Hematopoietic multipotent progenitor cell (in vitro differentiated cells): ENCODE data around the gene CHRM2. TPM values are rescaled to one million over a fixed set of nuclear protein-coding genes. Genes with fewer than 3 reads are reported as not detected.

Source experiments
- DNase-seq, 3 donors: peaks; one replicate each; pipeline ENCODE4 v3.0.0-alpha.2; 2011 to 2015; ENCODE audit warnings: low read depth in 2 of 3, low spot score in 2 of 3
- total RNA-seq: library from RNA; depleted of rRNA; stranded (reverse); fragments of >200 nt; gene quantifications from one replicate; pipeline ENCODE4 v1.2.3, GENCODE V29; 2012

CHRM2 gene
- total RNA-seq, 1 donor, result not detected

DNA sequence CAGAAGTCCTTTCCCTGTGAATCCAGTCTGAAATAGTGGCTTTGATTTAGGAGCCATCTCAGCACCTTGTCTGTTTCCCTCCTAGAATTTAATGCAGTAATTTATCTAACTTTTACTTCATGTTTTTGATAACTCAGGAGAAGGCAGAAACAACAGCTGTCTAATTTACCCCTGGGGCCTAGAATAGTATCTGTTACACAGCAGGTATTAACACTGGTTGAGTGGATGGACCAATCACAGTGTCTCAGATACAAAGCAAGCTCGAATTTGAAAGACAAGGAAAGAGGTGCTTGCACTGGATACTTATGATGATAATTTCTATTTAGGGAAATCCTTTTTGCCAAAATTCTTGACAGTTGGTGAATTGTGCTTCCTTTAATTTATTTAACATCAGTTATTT lies 23.4 kb downstream of the CHRM2 start:
- no peak for DNase-seq

GRCh38 chr7:136894789-136895188 lies 26.3 kb downstream of the CHRM2 start:
- no peak for DNase-seq

DNA sequence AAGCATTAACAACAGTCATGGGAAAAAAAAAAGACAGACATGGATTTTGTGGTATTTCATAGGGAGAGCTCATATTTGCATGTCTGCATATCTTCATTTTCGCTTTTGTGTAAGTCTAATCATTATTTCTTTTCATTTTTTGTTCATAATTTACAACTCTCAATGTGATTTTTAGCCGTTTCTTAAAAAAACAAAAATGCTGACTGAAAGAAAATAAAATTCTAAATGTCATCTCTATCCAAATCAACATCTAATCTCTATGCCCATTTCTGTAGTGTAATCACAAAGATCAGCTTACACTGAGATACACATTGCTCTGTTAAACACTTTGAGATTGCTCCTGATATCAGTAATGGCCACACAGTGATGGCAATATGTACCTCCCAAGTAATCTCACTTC lies 29.2 kb downstream of the CHRM2 start:
- DNase-seq, result no peak

DNA sequence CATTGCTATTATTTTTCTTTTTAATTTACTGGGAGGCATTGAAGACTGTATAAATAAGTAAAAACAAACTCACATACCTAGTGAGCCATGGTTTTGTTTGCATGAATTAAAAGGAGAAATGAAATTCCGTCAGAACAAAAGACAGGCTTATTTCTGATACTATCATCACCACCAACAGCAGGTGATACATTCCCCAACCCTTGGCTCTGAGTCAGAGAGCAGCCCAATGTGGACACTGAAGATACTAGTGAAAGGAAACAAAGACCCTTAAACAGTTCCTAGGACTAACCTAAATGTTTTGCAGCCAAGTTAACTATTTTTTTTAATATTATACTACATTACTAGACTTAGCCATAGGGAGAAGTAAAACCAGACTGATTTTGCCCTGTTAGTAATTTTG lies 31.6 kb downstream of the CHRM2 start:
- DNase-seq, result no peak

GRCh38 chr7:136910771-136911170 lies 42.3 kb downstream of the CHRM2 start:
- no peak for DNase-seq

DNA sequence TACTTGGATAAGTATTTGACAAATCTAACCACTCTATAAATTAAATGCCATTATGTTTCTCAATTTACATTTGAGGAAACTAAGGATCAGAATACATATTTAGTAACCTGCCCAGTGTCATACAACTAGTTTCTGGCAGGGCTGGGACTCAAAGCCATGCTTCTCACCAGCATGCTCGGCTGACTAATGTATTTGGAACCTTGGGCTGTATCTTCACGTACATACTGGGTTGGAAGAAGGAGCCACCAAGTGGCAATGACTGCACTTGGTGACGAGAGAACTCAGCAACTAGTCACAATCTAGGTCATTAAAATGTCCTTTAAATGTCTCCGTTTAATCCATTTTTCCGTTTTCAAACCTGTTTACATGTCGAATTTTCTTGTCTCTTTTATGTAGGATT lies 42.9 kb downstream of the CHRM2 start:
- no peak for DNase-seq

GRCh38 chr7:136912339-136912738 lies 43.9 kb downstream of the CHRM2 start:
- no peak for DNase-seq

GRCh38 chr7:136914016-136914415 lies 45.6 kb downstream of the CHRM2 start:
- DNase-seq, result no peak

- DNase-seq, result no peak
Measured at GRCh38 chr7:136919820-136920219, 51.4 kb downstream of the CHRM2 start.

- DNase-seq, result no peak
Measured at GRCh38 chr7:136923111-136923667, 54.7 kb downstream of the CHRM2 start.

DNA sequence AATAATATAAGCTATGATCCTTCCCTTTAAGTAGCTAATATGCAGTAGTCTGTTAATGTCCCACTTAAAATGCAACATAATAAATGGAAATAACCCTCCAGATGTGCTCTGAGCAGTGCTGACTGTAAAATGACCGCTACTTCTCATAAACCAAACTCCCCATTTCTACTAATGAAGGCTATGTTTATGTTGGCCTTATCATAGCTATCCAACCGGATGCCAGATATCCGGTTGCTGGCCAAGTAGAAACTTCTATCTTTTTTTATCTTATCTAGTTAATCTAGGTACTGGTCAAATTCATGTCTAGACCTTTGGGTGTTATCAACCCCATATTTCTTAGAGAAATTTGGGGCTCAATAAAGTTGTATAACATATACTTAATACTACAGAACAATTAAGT lies 56.6 kb downstream of the CHRM2 start:
- DNase-seq, result peak in 2 of 3 donors; percentile 42 to 48

DNA sequence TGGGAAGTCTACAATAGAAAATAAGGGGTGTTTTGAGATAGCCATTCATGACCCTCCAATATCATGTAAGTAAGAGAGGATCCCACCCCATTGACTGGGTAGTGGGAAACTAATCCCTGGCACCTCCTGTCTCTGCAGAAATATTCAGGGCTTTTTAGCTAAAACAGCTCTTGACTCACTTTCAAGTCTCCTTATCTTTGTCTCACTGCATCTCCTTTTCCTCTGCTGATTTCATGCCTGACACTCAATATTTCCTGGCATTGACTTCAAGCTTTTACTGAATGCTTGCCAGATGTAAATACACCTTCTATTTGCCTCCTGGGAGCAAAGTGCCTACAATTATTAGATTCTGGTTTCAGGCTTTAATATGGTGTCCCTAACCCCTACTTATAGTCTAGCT lies 57.1 kb downstream of the CHRM2 start:
- peak in 2 of 3 donors; percentile 29 to 39 for DNase-seq

- no peak for DNase-seq
Measured at GRCh38 chr7:136931169-136931867, 62.9 kb downstream of the CHRM2 start.

DNA sequence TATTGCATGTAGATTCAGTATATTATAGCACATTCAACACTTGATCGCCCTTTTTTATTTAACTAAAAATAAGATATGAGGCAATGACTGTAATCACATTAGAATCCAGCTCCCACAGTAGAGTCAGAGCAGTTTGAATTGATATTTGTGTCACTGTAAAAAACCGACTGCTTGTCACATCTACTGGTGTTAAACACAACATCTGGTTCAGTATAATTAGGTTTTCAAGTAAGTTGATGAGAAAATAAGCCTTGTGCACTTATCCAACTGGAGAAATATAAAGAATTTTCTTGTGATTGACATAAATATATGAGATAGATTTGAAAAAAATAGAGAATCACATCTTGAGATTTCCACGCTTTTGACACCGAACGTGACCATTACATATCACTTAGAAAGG lies 69.0 kb downstream of the CHRM2 start:
- no peak for DNase-seq

DNA sequence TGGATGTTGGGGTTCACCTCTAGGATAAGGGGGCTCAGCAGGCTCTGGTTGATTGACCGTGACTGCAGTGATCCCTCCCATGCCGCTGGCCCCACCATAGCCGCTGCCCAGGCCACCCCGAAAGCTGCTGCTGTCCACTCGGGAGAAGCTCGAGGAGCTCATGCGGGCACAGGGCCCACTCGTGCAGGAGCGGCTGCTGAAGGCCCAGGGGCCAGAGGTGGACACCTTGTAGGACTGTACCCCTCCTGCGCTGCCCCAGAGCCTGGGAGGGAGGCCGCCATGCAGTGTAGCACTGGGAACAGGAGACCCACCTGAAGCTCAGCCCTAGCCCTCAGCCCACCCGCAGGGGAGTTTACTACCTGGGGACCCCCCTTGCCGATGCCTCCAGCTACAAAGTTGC lies 70.0 kb downstream of the CHRM2 start:
- DNase-seq, result no peak

- DNase-seq, result no peak
Measured at GRCh38 chr7:136940122-136940521, 71.7 kb downstream of the CHRM2 start.

- no peak for DNase-seq
Measured at GRCh38 chr7:136940917-136941316, 72.5 kb downstream of the CHRM2 start.

DNA sequence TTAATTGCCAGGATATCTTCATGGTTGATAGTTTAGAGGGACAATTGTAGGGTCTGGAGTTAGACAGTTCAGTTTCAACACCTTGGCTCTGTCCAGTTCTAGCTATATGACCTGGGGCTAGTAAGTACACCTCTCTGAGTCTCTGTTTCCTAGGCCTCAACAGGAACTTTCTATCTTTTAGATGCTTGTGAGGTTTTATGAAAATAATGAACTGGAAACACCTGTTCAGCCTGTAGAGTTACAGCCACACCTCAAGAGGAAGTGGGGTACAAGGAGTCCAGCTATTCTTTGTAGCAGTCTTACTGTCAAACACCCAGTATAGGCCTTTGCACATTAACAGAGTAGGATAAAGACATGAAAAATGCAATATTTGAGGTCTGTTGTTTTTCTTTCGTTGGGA lies 73.4 kb downstream of the CHRM2 start:
- DNase-seq, result peak in 1 of 3 donors; percentile 46

DNA sequence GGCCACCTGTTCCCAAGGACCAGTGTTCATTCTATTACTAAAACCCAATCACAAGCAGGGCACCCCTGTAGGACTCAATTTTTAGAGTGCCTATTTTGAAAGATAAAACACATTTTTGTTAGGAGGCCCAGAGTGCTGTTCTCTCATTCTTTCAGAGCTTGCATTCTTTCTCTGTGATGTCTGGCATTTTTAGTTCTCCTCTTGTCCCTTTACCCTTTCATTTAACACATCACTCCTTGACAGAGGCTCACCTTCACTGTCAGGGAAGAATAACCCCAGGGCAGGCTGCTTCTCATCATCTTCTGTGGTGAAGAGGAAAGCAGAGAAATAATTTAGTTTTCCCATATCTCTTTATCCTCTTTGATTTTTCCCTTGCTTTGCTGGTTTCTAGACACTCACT lies 73.9 kb downstream of the CHRM2 start:
- DNase-seq, result no peak

- DNase-seq, result no peak
Measured at GRCh38 chr7:136942994-136943393, 74.5 kb downstream of the CHRM2 start.

DNA sequence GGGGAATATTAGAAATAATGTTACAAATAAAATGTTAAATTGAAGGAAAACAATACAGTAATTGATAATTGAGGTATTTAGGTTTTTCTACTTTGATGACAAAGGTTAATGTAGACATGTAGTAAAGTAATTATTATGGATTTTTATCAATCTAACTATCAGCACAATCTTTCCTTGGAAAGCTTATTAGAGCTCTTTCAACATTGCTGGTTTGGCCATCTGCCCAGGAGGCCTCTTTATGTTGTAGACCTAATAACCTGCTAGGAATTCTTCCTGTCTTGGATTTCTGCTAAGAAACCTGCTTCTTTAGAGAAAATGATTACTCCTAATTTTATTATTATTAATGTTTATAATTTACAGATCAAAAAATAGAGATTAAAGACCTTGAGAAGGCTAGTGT lies 78.9 kb downstream of the CHRM2 start:
- no peak for DNase-seq

- DNase-seq, result no peak
Measured at GRCh38 chr7:136950331-136950730, 81.9 kb downstream of the CHRM2 start.

GRCh38 chr7:136953386-136953785 lies 84.9 kb downstream of the CHRM2 start:
- no peak for DNase-seq
